ENCODE results near the gene KRTAP10-5. TPM values are rescaled to one million over a fixed set of nuclear protein-coding genes. Genes with fewer than 3 reads are reported as not detected.
"Not testable (repeated sequence)": the region's sequence is repeated elsewhere in the genome, so short reads cannot be mapped to it uniquely, and the experiment has no call there.

KRTAP10-5 gene
- total RNA-seq, 1 donor: not detected

- DNase-seq (ENCODE audit: low read depth): no peak
- no peak within 1 kb of the TSS for H3K4me3 ChIP-seq (ENCODE audit: low read depth, low read length)
- TF ChIP-seq, protein P1, sequence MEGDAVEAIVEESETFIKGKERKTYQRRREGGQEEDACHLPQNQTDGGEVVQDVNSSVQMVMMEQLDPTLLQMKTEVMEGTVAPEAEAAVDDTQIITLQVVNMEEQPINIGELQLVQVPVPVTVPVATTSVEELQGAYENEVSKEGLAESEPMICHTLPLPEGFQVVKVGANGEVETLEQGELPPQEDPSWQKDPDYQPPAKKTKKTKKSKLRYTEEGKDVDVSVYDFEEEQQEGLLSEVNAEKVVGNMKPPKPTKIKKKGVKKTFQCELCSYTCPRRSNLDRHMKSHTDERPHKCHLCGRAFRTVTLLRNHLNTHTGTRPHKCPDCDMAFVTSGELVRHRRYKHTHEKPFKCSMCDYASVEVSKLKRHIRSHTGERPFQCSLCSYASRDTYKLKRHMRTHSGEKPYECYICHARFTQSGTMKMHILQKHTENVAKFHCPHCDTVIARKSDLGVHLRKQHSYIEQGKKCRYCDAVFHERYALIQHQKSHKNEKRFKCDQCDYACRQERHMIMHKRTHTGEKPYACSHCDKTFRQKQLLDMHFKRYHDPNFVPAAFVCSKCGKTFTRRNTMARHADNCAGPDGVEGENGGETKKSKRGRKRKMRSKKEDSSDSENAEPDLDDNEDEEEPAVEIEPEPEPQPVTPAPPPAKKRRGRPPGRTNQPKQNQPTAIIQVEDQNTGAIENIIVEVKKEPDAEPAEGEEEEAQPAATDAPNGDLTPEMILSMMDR (IDR thresholded peaks at IDR 0.05; ENCODE audit: insufficient read depth, low read length): no peak
Measured at GRCh38 chr21:44592446-44593311, 12.3 kb upstream of the KRTAP10-5 start, which contains the start of gene KRTAP10-6. KRTAP10-6 (minus strand) TSS chr21:44592505; CDS start chr21:44592484, 21 bp downstream.

DNA sequence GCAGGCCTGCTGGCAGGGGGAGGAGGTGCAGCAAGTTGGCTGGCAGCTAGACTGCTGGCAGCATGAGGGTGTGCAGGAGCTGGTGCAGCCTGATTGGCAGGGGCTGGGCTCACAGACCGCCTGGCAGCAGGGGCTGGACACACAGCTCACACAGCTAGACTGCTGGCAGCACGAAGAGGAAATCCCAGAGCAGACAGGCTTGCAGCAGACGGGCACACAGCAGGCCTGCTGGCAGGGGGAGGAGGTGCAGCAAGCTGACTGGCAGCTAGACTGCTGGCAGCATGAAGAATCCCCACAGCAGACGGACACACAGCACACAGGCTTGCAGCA, 11.4 kb upstream of the KRTAP10-5 start:
- not testable (repeated sequence) for DNase-seq (ENCODE audit: low read depth); H3K4me3 ChIP-seq (ENCODE audit: low read depth, low read length)

GRCh38 chr21:44590897-44591800, 10.7 kb upstream of the KRTAP10-5 start:
- DNase-seq (ENCODE audit: low read depth): not testable (repeated sequence)

DNA sequence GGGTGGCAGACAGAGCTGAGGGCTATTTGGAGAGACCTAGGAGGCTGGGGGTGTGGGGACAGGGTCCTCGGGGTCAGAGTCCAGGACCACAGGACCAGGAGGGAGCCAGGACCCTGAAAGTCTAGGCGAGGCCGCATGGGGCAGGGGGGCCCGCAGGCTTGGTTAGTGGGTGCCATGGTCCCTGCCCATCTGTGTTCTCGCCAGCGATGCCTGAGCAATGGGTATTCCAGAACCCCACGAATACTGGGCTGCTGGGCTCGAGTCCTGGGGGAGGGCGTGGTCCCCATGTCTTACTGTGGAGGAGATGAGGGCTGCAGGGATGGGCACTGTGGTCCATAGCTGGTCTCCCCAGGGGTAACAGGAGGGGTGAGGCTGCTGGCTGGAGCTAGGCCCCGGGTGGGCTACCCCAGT, 9.9 kb upstream of the KRTAP10-5 start:
- TF ChIP-seq, protein P1 (IDR thresholded peaks at IDR 0.05; ENCODE audit: insufficient read depth, low read length): no peak
- H3K4me3 ChIP-seq (ENCODE audit: low read depth, low read length): no peak overlapping the region
- no peak for DNase-seq (ENCODE audit: low read depth)

More at GRCh38 chr21:44590897-44591800, 10.7 kb upstream of the KRTAP10-5 start:
- not testable (repeated sequence) for H3K4me3 ChIP-seq (ENCODE audit: low read depth, low read length)

GRCh38 chr21:44589586-44590305, 9.3 kb upstream of the KRTAP10-5 start:
- H3K4me3 ChIP-seq (ENCODE audit: low read depth, low read length): no peak overlapping the region
- TF ChIP-seq, protein P1 (IDR thresholded peaks at IDR 0.05; ENCODE audit: insufficient read depth, low read length): no peak
- no peak for DNase-seq (ENCODE audit: low read depth)

DNA sequence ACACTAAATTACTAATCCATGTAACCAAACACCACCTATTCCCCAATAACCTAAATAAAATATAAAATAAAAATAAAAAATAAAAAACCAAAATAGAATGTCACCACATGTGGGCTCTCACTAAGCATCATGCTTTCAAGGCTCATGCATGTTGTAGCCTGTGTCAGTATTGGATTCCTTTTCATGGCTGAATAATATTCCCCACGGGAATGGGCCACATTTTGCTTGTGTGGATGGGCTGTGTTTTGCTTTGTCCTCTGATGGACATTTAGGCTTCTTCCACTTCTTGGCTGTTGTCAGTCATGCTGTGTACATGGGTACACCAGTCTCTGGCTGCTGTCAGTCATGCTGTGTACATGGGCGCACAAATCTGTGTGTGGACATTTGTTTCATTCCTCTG, 8.7 kb upstream of the KRTAP10-5 start:
- TF ChIP-seq, protein P1 (IDR thresholded peaks at IDR 0.05; ENCODE audit: insufficient read depth, low read length): no peak
- H3K4me3 ChIP-seq (ENCODE audit: low read depth, low read length): no peak overlapping the region
- no peak for DNase-seq (ENCODE audit: low read depth)

DNA sequence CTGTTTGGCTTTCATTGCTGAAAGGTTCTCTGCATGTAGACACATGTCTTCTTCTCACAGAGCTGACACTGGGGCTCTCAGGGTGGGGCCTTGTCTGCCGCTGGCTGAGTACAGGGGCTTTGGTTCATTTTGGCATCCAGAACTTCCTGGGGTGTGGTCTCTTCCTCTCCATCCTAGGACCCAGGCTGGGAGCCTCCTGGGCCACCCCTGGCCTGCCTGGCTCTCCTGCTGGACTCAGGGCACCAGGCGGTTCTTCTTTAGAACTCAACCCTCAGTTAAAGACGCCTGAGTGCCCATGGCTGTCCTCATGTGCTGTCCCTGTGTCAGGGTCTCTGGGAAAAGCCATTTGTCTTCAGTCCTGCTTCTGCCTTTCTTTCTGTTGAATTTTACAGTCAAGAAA, 5.5 kb upstream of the KRTAP10-5 start:
- DNase-seq (ENCODE audit: low read depth): no peak
- no peak overlapping the region for H3K4me3 ChIP-seq (ENCODE audit: low read depth, low read length)
- TF ChIP-seq, protein P1 (IDR thresholded peaks at IDR 0.05; ENCODE audit: insufficient read depth, low read length): no peak

Data from fibroblast of the aortic adventitia (primary cell).